NOMO-1 treated with DMSO at 0.1 percent for 48 hours (cell line): ENCODE results near the gene ONECUT1.
A peak's percentile ranks its signal among the peaks of the same experiment; 100 is the strongest.

ENCODE experiments used
- DNase-seq: peaks from one replicate; lab custom pipeline; 2025; ENCODE audit not compliant: unreplicated experiment; lab: John Stamatoyannopoulos, UW

ONECUT1 gene

GRCh38 chr15:52733696-52734255, 56.4 kb downstream of the ONECUT1 start:
- no peak for DNase-seq

- no peak for DNase-seq
These were observed 57.0 kb downstream of the ONECUT1 start for GRCh38 chr15:52733088-52733487.

GRCh38 chr15:52732551-52732950, 57.6 kb downstream of the ONECUT1 start:
- no peak for DNase-seq

GRCh38 chr15:52731732-52732470, 58.2 kb downstream of the ONECUT1 start:
- DNase-seq, result no peak

- DNase-seq, result no peak
These were observed 59.1 kb downstream of the ONECUT1 start for GRCh38 chr15:52731004-52731403.

GRCh38 chr15:52730594-52730993, 59.5 kb downstream of the ONECUT1 start:
- DNase-seq, result no peak

- peak; percentile 77 for DNase-seq
These were observed 60.0 kb downstream of the ONECUT1 start for GRCh38 chr15:52730173-52730572.

- DNase-seq, result peak; percentile 38
These were observed 61.2 kb downstream of the ONECUT1 start for GRCh38 chr15:52728899-52729298.

GRCh38 chr15:52727815-52728214, 62.3 kb downstream of the ONECUT1 start:
- DNase-seq, result no peak

GRCh38 chr15:52726195-52726594, 63.9 kb downstream of the ONECUT1 start:
- no peak for DNase-seq

GRCh38 chr15:52718551-52718950, 71.6 kb downstream of the ONECUT1 start:
- no peak for DNase-seq

GRCh38 chr15:52717924-52718323, 72.2 kb downstream of the ONECUT1 start:
- DNase-seq, result no peak

GRCh38 chr15:52717481-52717880, 72.7 kb downstream of the ONECUT1 start:
- DNase-seq, result no peak

- no peak for DNase-seq
These were observed 73.6 kb downstream of the ONECUT1 start for GRCh38 chr15:52716536-52716935.

GRCh38 chr15:52715411-52715810, 74.7 kb downstream of the ONECUT1 start:
- DNase-seq, result no peak

- no peak for DNase-seq
These were observed 75.2 kb downstream of the ONECUT1 start for GRCh38 chr15:52714968-52715367.

- DNase-seq, result no peak
These were observed 79.3 kb downstream of the ONECUT1 start for GRCh38 chr15:52710708-52711389.

- no peak for DNase-seq
These were observed 80.0 kb downstream of the ONECUT1 start for GRCh38 chr15:52710050-52710707.

GRCh38 chr15:52709187-52709981, 80.8 kb downstream of the ONECUT1 start:
- no peak for DNase-seq
